ENCODE data around the gene GRAMD1A.

DNA sequence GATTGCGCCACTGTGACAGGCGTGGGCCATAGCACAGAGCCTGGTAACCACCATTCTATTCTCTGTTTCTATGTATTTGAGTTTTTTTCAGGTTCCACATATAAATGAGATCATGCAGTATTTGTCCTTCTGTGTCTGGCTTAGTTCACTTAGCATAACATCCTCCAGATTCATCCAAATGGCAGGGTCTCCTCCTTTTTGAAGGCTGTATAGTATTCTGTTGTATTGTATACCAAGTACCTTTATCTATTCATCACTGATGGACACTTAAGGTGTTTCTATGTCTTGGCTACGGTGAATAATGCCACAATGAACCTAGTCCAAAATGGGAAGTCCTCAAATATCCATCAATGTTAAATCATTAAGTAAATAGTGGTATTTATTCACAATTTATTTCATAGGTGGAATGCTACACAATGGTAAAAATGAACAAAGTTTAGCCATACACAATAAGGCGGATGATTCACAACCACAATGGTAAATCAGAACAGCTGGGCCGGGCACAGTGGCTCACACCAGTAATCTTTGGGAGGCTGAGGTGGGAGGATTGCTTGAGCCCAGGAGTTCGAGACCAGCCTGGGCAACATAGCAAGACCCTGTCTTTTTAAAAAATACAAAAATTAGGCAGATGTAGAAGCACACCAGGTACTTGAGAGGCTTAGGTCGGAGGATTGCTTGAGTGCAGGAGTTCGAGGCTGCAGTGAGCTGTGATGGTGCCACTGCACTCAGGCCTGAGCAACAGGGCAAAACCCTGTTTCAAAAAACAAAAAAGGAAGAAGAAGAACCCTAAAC is 8.4 kb upstream of the GRAMD1A start:
- TF ChIP-seq EP300 (IDR thresholded peaks at IDR 0.05) = no peak
- TF ChIP-seq CTCF (IDR thresholded peaks at IDR 0.05) = no peak
- no peak for TF ChIP-seq POLR2A (IDR thresholded peaks at IDR 0.05)
